Measurements from ENCODE around the gene GABPB2.

GABPB2 gene

GRCh38 chr1:151165281-151165737 is 94.7 kb downstream of the GABPB2 start:
- DNase-seq = peak in 1 of 2 donors; percentile 24

GRCh38 chr1:151165738-151166504 is 95.4 kb downstream of the GABPB2 start, which contains the start of the genes LYSMD1 and SCNM1:
TSS of gene LYSMD1 (minus strand) at chr1:151165902. CDS start at chr1:151165258, 644 bp downstream.
TSS of gene SCNM1 (plus strand) at chr1:151166144. CDS start at chr1:151166153, 9 bp downstream.
- DNase-seq = peak; percentile 94 to 96

- DNase-seq = no peak
Measured at GRCh38 chr1:151166505-151166956, 96.0 kb downstream of the GABPB2 start.

GRCh38 chr1:151167116-151167515 is 96.6 kb downstream of the GABPB2 start:
- DNase-seq = no peak

- no peak for DNase-seq
Measured at GRCh38 chr1:151171190-151171589, 100.6 kb downstream of the GABPB2 start.
